ENCODE results near the gene MMRN1. TPM values are rescaled to one million over a fixed set of nuclear protein-coding genes. Genes with fewer than 3 reads are reported as not detected.

MMRN1 gene
- total RNA-seq, 1 donor from 2014 or later, result 11.7 TPM

DNA sequence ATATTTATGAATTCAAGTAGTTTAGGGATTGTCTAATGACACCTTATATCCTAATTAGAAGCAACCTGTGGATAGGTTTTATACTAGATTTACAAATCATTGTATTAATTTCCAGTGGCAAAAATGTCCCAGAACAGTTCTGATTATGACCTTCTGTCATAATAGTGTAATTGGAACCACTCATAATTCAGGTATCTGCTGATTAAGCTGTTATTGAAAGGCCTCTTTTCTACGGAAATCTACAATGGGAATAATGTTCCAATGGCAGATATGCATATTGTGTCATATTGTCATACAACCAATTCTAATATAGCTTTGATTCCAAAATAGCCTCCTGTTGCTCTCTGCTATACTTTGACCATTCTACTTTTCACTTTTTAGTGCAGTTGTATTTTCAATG is 19.0 kb downstream of the MMRN1 start:
- H3K27ac Mint-ChIP-seq (ENCODE audit: unreplicated experiment), result no peak overlapping the region
- peaks cover 19% of the 10 kb centered on the region for H3K4me1 Mint-ChIP-seq
- no peak for DNase-seq (ENCODE audit: low read depth, low spot score)
- no peak overlapping the region for H3K4me3 Mint-ChIP-seq
- TF ChIP-seq, protein P1, sequence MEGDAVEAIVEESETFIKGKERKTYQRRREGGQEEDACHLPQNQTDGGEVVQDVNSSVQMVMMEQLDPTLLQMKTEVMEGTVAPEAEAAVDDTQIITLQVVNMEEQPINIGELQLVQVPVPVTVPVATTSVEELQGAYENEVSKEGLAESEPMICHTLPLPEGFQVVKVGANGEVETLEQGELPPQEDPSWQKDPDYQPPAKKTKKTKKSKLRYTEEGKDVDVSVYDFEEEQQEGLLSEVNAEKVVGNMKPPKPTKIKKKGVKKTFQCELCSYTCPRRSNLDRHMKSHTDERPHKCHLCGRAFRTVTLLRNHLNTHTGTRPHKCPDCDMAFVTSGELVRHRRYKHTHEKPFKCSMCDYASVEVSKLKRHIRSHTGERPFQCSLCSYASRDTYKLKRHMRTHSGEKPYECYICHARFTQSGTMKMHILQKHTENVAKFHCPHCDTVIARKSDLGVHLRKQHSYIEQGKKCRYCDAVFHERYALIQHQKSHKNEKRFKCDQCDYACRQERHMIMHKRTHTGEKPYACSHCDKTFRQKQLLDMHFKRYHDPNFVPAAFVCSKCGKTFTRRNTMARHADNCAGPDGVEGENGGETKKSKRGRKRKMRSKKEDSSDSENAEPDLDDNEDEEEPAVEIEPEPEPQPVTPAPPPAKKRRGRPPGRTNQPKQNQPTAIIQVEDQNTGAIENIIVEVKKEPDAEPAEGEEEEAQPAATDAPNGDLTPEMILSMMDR (conservative IDR thresholded peaks at IDR 0.05), result no peak
- H3K9me3 Mint-ChIP-seq, result no peaks in the 10 kb centered on the region
- H3K36me3 Mint-ChIP-seq (ENCODE audit: low read depth), result no peaks in the 10 kb centered on the region
- no peaks in the 10 kb centered on the region for H3K27me3 Mint-ChIP-seq (ENCODE audit: low read depth)

DNA sequence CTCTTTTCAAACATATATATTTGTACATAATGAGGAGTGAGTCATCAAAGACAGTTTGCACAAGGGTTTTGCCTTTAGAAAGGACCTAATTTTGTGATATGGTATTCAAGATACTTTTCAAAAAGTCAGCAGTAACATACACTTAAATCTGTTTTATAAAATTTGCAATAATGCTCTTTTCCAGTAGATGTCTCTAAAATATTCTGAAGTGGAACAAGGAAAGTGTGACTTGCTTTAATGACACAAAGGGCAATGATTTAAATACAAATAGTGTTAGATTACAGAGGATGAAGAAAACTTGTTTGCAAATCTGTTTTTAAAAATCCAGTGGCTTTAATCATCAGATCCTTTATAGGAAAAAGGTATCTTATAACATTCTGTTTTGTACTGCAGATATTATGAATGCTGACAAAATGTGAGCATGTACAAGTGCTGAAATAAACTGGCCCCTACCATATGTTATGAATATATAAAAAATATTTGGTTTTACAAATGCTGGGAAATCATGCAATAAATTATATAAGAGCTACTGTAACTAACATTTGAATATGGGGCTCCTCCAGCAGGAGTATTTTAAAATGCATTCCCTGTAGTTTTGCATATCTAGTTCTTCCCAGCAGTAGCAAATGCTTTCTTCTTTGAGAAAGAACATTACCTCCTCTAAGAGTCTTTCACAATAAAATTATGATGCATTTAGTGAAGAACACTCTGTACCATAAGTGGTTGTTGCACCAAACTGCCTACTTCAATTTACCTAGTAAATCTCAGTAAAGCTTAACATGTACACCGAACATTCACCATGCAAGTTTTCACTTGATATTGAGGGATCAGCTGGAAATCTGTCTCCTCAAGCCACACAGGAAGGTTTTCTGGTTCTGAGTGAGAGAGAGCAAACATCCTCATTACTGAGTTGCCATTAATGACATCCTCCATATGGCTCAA is 20.2 kb downstream of the MMRN1 start:
- Mint-ChIP-seq H3K4me1 (peaks cover 19% of the 10 kb centered on the region), H3K36me3 (ENCODE audit: low read depth) (no peaks in the 10 kb centered on the region), H3K27me3 (ENCODE audit: low read depth) (no peaks in the 10 kb centered on the region), H3K4me3 (no peak overlapping the region), H3K27ac (ENCODE audit: unreplicated experiment) (no peak overlapping the region), H3K9me3 (no peaks in the 10 kb centered on the region)
- TF ChIP-seq, protein P1 (conservative IDR thresholded peaks at IDR 0.05), result no peak
- DNase-seq (ENCODE audit: low read depth, low spot score), result no peak

DNA sequence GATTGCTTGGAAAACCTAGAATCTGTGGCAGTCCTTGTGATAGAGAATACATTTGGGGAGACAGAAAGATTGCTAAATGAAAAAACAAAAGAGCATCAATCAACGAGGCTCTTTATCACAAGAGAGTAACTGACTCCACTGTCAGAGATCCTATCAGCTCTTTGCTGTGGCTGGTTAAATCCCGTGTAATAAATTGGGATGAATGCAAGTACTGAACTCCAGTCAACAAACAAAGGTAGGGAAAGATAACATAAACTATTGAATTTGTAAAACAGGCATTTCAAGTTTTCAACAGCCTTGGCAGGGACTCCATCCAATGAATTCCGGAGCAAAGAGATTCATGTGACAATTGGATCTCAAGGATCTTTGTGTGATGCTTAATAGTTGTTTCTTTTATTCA is 21.3 kb downstream of the MMRN1 start:
- Mint-ChIP-seq H3K27me3 (ENCODE audit: low read depth) (no peaks in the 10 kb centered on the region), H3K4me3 (no peak overlapping the region), H3K36me3 (ENCODE audit: low read depth) (no peaks in the 10 kb centered on the region), H3K4me1 (peaks cover 19% of the 10 kb centered on the region), H3K27ac (ENCODE audit: unreplicated experiment) (no peak overlapping the region), H3K9me3 (no peaks in the 10 kb centered on the region)
- DNase-seq (ENCODE audit: low read depth, low spot score), result no peak
- TF ChIP-seq, protein P1 (conservative IDR thresholded peaks at IDR 0.05), result no peak

DNA sequence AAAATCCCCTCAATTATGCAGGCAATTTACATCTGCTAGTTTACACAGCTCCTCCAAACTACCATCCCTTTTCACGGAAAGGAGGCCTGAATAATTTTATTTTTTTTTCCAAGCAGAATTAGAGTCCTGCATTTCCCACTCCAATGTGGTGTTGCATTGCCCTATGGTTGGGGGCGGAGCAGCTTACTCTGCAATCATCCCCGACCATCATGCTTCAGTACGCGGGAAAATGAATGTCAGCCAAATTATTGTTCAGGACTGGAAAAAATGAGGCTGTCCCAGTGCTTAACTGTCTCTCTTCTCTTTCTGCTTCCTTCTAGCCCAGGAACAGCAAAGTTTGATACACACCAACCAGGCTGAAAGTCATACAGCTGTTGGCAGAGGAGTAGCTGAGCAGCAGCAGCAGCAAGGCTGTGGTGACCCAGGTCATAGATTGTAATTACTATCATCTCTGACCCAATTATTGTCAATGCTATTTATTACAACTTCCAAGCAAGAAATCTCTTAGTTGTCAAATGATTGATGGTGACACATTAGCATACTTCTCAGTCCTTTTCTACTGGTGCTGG is 28.3 kb downstream of the MMRN1 start:
- H3K27ac Mint-ChIP-seq (ENCODE audit: unreplicated experiment), result no peak overlapping the region
- H3K9me3 Mint-ChIP-seq, result peaks cover 5% of the 10 kb centered on the region
- H3K36me3 Mint-ChIP-seq (ENCODE audit: low read depth), result peaks cover 13% of the 10 kb centered on the region
- no peak for DNase-seq (ENCODE audit: low read depth, low spot score)
- H3K4me3 Mint-ChIP-seq, result no peak overlapping the region
- no peaks in the 10 kb centered on the region for H3K27me3 Mint-ChIP-seq (ENCODE audit: low read depth)
- peaks cover 4% of the 10 kb centered on the region for H3K4me1 Mint-ChIP-seq
- TF ChIP-seq, protein P1 (conservative IDR thresholded peaks at IDR 0.05), result no peak

DNA sequence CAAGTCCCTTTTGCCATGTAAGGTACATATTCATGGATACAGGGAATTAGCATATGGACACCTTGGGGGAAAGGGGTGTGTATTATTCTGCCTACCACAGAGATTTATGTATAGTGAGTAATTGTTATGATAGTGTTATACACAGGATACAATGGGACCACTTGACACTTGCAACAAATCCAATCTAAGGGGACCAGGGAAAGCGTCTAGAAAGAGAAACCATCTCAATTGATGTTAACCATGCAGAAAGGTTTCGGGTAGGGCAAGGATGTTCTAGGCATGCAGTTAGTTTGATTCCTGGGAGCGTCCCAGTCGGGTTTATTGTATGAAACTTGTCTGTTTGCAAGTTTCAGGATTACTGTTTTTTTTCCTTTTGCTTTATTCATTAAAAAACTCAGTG is 34.2 kb downstream of the MMRN1 start:
- H3K4me3 Mint-ChIP-seq, result no peak overlapping the region
- peaks cover 10% of the 10 kb centered on the region for H3K9me3 Mint-ChIP-seq
- H3K27me3 Mint-ChIP-seq (ENCODE audit: low read depth), result no peaks in the 10 kb centered on the region
- no peak overlapping the region for H3K27ac Mint-ChIP-seq (ENCODE audit: unreplicated experiment)
- H3K4me1 Mint-ChIP-seq, result no peaks in the 10 kb centered on the region
- H3K36me3 Mint-ChIP-seq (ENCODE audit: low read depth), result peaks cover 19% of the 10 kb centered on the region
- no peak for DNase-seq (ENCODE audit: low read depth, low spot score)
- TF ChIP-seq, protein P1 (conservative IDR thresholded peaks at IDR 0.05), result no peak

Data from neural crest cell (in vitro differentiated cells).